Gastrocnemius medialis (tissue), 4 donors: ENCODE data around the gene NEDD4L. TPM values are rescaled to one million over a fixed set of nuclear protein-coding genes. Genes with fewer than 3 reads are reported as not detected.

ENCODE experiments used
- ATAC-seq, 2 donors: fragments of 150-250 bp; one replicate each; pipeline ENCODE4 v1.9.1; 2016
- DNase-seq, 2 donors: peaks; one replicate each; pipeline ENCODE4 v3.0.0-alpha.2; 2019
- H3K27ac ChIP-seq, 4 donors: fragments of 200-600 bp; sonication (generic); 1 replicate in 1 of 4; 2 replicates in 3 of 4; pipeline ENCODE4 v1.5.1; 2016 to 2018; ENCODE audit warnings: mild to moderate bottlenecking in 2 of 4, moderate library complexity in 1 of 4
- H3K27me3 ChIP-seq, 3 donors: fragments of 200-600 bp; sonication (generic) in 2 of 3; 1 replicate in 1 of 3; 2 replicates in 2 of 3; pipeline versions ENCODE4 v1.5.1 to v1.6.0; 2016 to 2019; ENCODE audit warnings: mild to moderate bottlenecking in 1 of 3, moderate library complexity in 1 of 3
- H3K36me3 ChIP-seq, 2 donors: fragments of 200-600 bp; sonication (generic) in 1 of 2; one replicate each; pipeline ENCODE4 v1.5.1; 2017 to 2018
- H3K4me1 ChIP-seq, 2 donors: fragments of 200-600 bp; sonication (generic) in 1 of 2; one replicate each; pipeline ENCODE4 v1.5.1; 2016 to 2017; ENCODE audit warnings: mild to moderate bottlenecking in 2 of 2
- H3K4me3 ChIP-seq, 4 donors: fragments of 200-600 bp; sonication (generic) in 3 of 4; 1 replicate in 1 of 4; 2 replicates in 3 of 4; pipeline ENCODE4 v1.5.1; 2016 to 2019; ENCODE audit warnings: mild to moderate bottlenecking in 2 of 4
- H3K9me3 ChIP-seq, 3 donors: fragments of 200-600 bp; sonication (generic) in 2 of 3; 1 replicate in 1 of 3; 2 replicates in 2 of 3; pipeline ENCODE4 v1.5.1; 2016 to 2019
- CTCF ChIP-seq, 5 experiments: fragments of 450-650 bp in 3 of 5; fragments of 200-600 bp in 2 of 5; sonication (generic) in 2 of 5; IDR thresholded peaks in 4 of 5; conservative IDR thresholded peaks in 1 of 5; 1 replicate in 4 of 5; 2 replicates in 1 of 5; pipeline ENCODE4 v1.5.1; 2016 to 2019; ENCODE audit warnings: antibody characterized with exemption in 5 of 5, mild to moderate bottlenecking in 3 of 5, moderate library complexity in 3 of 5
- POLR2A ChIP-seq, 2 donors: fragments of 450-650 bp; IDR thresholded peaks; one replicate each; pipeline ENCODE4 v1.6.1; 2017; ENCODE audit warnings: antibody characterized with exemption in 2 of 2, mild to moderate bottlenecking in 2 of 2, moderate library complexity in 2 of 2
- in situ Hi-C, 4 donors: fragments of 200-750 bp; cut with MboI; loops; one replicate each; pipeline versions ENCODE4 v1.15.0 to v1.8.0; 2017; ENCODE audit warnings: low sequenced_read_pairs in 4 of 4
- intact Hi-C: fragments of 100-400 bp; cut with DNase I; formaldehyde crosslinking; loops from one replicate; pipeline ENCODE4 v1.15.1; 2023; ENCODE audit warnings: low total_unique reads
- total RNA-seq, 4 donors: library from RNA; depleted of rRNA; stranded (reverse); fragments of >200 nt; gene quantifications; one replicate each; pipeline versions ENCODE4 v1.1.0 to v1.2.3, GENCODE V29; 2016

NEDD4L gene
- total RNA-seq, 4 donors from 2014 or later: 27.4 to 81.5 (median 51.5) TPM

- Histone ChIP-seq H3K4me1 (no peaks in the 10 kb centered on the region), H3K36me3 (no peaks in the 10 kb centered on the region), H3K27ac (no peak overlapping the region), H3K27me3 (peaks cover 0 to 3% (median 0%) of the 10 kb centered on the region in 3 donors), H3K4me3 (no peak overlapping the region), H3K9me3 (no peaks in the 10 kb centered on the region)
- intact Hi-C loops: loop anchor here (5.0 kb wide), 1 partner anchor 43 kb away; no protein-coding TSS in a partner anchor
- ATAC-seq (no peak), DNase-seq (no peak)
- in situ Hi-C loops: no loop called here
- TF ChIP-seq POLR2A (IDR thresholded peaks at IDR 0.05) (no peak), CTCF (IDR thresholded peaks at IDR 0.05 in 4 of 5, conservative IDR thresholded peaks at IDR 0.05 in 1 of 5) (no peak)
Observed at GRCh38 chr18:58139459-58140386, 95.7 kb downstream of the NEDD4L start.

DNA sequence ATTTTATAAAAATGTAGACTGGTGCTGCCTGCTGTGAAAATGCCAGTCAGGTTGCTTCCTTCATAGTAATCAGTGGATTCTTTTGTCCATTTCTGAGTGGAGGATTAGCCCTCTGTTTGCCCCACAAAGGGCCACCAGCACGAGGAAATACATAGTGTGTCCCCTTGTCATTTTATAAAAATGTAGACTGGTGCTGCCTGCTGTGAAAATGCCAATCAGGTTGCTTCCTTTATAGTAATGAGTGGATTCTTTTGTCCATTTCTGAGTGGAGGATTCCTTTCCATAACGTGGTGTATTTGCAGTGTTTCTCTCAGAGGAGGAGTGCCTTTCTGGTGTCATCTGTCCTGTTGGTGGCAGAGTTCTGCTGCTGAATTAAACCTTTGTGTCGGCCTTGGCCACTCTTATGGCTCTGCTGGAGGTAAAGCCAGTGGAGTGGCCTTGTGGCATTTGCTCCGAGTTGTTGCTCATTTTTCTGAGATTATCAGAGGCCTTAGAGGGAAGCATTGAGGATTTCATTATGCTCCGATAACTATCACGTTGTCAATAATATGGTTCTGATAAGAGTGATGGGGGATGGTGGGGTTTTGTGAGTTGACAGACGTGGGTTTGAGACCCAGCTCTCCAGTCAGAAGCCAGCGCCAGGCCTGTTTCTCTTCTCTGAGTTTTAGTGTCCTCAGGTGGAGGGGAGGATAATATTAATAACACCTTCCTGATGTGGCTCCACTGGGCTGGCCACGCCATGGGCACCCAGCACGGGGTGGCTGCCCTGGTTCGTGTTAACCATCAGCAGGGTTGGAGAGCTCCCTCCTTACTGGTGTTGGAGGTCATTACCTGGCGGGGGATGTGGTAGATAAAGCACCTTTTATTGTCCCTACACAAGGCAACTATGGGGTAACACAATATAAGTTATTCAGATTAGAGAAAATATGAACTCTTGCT is 96.6 kb downstream of the NEDD4L start:
- intact Hi-C loops (no loop called here), in situ Hi-C loops (no loop called here)
- peaks cover 0 to 3% (median 0%) of the 10 kb centered on the region in 3 donors for H3K27me3 ChIP-seq
- H3K9me3 ChIP-seq: no peaks in the 10 kb centered on the region
- H3K27ac ChIP-seq: no peak overlapping the region
- TF ChIP-seq CTCF (IDR thresholded peaks at IDR 0.05 in 4 of 5, conservative IDR thresholded peaks at IDR 0.05 in 1 of 5): peak in 1 of 5 experiments; percentile 22
- no peak for TF ChIP-seq POLR2A (IDR thresholded peaks at IDR 0.05)
- H3K36me3 ChIP-seq: no peaks in the 10 kb centered on the region
- ATAC-seq (peak in 1 of 2 donors; percentile 72), DNase-seq (no peak)
- H3K4me1 ChIP-seq: no peaks in the 10 kb centered on the region
- H3K4me3 ChIP-seq: no peak overlapping the region

DNA sequence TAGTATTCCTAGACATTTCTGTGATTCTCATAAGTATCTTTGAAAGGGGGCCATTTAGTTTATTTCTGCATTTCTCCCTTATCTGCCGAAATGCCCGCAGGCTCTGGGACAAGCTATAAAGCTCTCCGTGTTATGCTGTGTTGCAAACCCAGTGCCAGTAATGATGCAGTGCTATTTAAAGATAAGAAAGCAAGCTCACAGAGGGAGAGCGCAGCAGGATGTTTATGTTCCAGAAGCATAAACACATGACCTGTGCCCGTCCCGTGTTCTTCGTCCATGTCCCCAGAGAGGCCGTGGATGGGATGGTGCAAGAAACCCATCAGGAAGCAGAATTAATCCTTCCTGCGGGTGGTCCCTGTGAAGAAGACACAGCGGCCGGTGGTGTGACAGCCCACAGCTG is 99.4 kb downstream of the NEDD4L start:
- Histone ChIP-seq H3K27me3 (peaks cover 0 to 3% (median 0%) of the 10 kb centered on the region in 3 donors), H3K4me1 (no peaks in the 10 kb centered on the region), H3K4me3 (no peak overlapping the region), H3K36me3 (no peaks in the 10 kb centered on the region), H3K27ac (no peak overlapping the region), H3K9me3 (no peaks in the 10 kb centered on the region)
- in situ Hi-C loops (no loop called here), intact Hi-C loops (no loop called here)
- ATAC-seq: peak in 1 of 2 donors; percentile 78
- peak in 1 of 2 donors; percentile 12 for DNase-seq
- TF ChIP-seq POLR2A (IDR thresholded peaks at IDR 0.05): no peak
- TF ChIP-seq CTCF (IDR thresholded peaks at IDR 0.05 in 4 of 5, conservative IDR thresholded peaks at IDR 0.05 in 1 of 5): no peak

DNA sequence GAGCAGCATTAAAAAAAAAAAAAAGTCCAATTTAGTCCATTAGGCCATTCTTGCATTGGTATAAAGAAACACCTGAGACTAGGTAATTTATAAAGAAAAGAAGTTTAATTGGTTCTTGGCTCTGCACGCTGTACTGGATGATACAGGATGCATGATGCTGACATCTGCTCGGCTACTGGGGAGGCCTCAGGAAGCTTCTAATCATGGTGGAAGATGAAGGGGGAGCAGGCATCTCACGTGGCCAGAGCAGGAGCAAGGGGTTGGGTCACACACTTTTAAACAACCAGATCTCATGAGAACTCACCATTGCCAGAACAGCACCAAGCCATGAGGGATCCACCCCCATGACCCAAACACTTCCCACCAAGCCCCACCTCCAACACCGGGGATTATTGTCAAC is 100.1 kb downstream of the NEDD4L start:
- in situ Hi-C loops (no loop called here), intact Hi-C loops (no loop called here)
- no peak for TF ChIP-seq CTCF (IDR thresholded peaks at IDR 0.05 in 4 of 5, conservative IDR thresholded peaks at IDR 0.05 in 1 of 5)
- TF ChIP-seq POLR2A (IDR thresholded peaks at IDR 0.05): no peak
- DNase-seq: no peak
- Histone ChIP-seq H3K27ac (no peak overlapping the region), H3K27me3 (peaks cover 0 to 3% (median 0%) of the 10 kb centered on the region in 3 donors), H3K9me3 (no peaks in the 10 kb centered on the region), H3K4me1 (no peaks in the 10 kb centered on the region), H3K4me3 (no peak overlapping the region), H3K36me3 (no peaks in the 10 kb centered on the region)
- ATAC-seq: no peak
